ENCODE data around the gene SERTAD3. TPM values are rescaled to one million over a fixed set of nuclear protein-coding genes. Genes with fewer than 3 reads are reported as not detected.
"Not testable (repeated sequence)": the region's sequence is repeated elsewhere in the genome, so short reads cannot be mapped to it uniquely, and the experiment has no call there.

The SERTAD3 gene
- total RNA-seq, 2 donors from 2014 or later = 23.5 to 24.6 TPM

DNA sequence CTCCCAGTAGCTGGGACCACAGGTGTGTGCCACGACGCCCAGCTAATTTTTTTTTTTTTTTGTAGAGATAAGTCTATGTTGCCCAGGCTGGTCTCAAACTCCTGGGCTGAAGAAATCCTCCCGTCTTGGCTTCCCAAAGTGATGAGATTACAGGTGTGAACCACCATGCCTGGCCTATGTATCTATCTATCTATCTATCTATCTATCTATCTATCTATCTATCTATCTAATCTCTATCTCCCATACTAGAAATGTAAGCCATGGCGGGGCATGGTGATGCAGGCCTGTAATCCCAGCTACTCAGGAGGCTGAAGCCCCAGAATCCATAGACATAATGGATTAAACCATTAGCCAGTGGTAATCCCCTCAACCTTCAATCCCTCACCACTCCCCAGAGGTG is 6.5 kb upstream of the SERTAD3 start:
- Mint-ChIP-seq H3K27ac (no peak overlapping the region), H3K36me3 (ENCODE audit: low read depth) (no peaks in the 10 kb centered on the region), H3K4me1 (no peaks in the 10 kb centered on the region), H3K4me3 (no peak overlapping the region), H3K27me3 (no peaks in the 10 kb centered on the region)
- H3K9me3 ChIP-seq (ENCODE audit: control insufficient read depth, low read length, poor library complexity, severe bottlenecking) = no peaks in the 10 kb centered on the region
- ATAC-seq (no peak), DNase-seq (no peak)

DNA sequence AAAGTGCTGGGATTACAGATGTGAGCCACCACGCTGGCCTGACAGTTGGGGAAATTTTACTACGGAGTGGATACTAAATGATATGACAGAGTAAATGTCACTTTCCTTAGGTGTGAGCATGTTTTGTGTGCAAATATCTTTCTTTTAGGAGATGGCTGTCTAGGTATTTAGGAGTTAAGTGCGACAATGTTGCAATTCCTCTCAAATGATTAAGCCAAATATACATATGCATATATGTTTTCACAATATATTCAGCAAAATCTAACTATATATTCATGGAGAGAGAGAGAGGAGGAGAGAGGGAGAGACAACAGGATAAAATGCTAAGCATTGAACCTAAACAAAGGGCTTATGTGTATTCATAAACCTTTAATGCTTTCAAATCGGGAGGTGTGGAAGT is 5.4 kb upstream of the SERTAD3 start:
- Mint-ChIP-seq H3K4me1 (peaks cover 4% of the 10 kb centered on the region), H3K4me3 (no peak overlapping the region), H3K27ac (no peak overlapping the region), H3K27me3 (no peaks in the 10 kb centered on the region), H3K36me3 (ENCODE audit: low read depth) (no peaks in the 10 kb centered on the region)
- no peak for DNase-seq
- no peak for ATAC-seq
- H3K9me3 ChIP-seq (ENCODE audit: control insufficient read depth, low read length, poor library complexity, severe bottlenecking) = no peaks in the 10 kb centered on the region

DNA sequence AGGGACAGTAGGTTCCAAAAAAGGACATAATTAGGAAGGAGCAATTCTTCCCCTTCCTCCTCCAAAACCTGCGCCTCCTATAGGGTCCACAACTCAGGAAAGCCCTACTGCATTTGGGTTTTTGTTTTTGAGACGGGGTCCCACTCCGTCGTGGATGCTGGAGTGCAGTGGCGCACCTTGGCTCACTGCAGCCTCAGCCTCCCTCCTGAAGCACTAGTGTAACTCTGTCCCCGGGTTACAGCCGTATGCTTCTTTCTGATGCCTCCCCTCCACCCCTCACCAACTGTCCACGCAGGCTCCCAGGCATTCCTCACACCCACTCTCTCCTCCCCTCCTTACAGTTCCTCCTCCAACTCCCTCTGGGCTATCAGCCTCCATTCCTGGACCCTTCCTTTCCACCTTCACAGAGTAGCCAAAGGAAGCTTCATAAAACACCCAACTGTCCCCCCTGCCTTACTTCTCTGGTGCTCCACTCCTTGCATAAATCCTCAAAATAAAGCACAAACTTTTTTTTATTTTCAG is 2.2 kb upstream of the SERTAD3 start:
- Mint-ChIP-seq H3K4me3 (peak overlapping the region; percentile 75), H3K27ac (peak overlapping the region; percentile 92), H3K4me1 (peaks cover 14% of the 10 kb centered on the region), H3K27me3 (no peaks in the 10 kb centered on the region), H3K36me3 (ENCODE audit: low read depth) (peaks cover 5% of the 10 kb centered on the region)
- ATAC-seq = no peak
- DNase-seq = no peak
- H3K9me3 ChIP-seq (ENCODE audit: control insufficient read depth, low read length, poor library complexity, severe bottlenecking) = no peaks in the 10 kb centered on the region

DNA sequence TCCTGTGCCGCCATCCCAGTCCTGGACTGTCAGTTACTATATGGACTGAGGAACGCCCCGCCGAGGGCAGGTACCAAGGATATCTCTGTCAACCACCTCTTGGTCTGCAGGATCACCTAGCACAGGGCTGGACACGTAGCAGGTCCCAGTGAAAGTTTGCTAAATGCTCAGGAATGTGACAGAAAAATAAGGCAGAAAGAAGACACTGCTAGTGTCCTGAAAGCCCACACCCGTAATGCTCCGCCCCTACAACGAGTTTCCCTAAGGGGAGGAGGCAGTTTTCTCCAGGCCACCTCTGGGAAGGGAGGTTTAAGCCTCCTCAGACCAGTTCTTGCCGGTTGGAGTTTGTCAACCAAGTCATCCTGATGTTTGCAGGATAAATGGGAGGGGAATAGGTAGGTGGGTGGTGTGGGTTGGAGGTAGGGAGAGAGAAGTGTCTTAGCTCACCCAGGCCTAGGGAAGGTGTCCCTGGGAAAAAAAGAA is 1.7 kb upstream of the SERTAD3 start:
- ATAC-seq (no peak), DNase-seq (no peak)
- Mint-ChIP-seq H3K27me3 (no peaks in the 10 kb centered on the region), H3K27ac (peak overlapping the region; percentile 92), H3K4me1 (peaks cover 14% of the 10 kb centered on the region), H3K4me3 (no peak overlapping the region), H3K36me3 (ENCODE audit: low read depth) (peaks cover 5% of the 10 kb centered on the region)
- H3K9me3 ChIP-seq (ENCODE audit: control insufficient read depth, low read length, poor library complexity, severe bottlenecking) = no peaks in the 10 kb centered on the region

DNA sequence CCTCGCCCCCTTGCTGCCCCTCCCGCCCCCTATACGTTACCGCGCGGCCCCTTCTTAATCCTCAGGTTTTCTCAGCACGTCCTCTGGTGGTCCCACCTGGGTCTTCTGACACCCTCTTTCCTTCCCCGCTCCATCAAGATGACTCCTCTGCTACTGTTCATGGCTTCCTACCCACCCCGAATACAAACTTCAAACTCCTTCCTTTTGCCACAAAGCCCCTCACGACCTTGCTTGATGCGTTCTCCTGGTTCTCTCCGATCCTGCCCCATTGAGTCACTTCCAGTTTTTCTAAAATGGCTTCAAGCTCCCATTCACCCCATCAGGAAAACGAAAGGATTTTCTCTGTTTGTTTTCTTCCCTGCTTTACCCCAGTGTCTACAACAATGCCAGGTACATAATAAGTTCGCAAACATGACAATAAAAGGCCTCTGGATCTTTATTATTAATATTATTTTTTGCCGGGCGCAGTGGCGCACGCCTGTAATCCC is 734 bp upstream of the SERTAD3 start:
- ATAC-seq = no peak
- H3K9me3 ChIP-seq (ENCODE audit: control insufficient read depth, low read length, poor library complexity, severe bottlenecking) = no peaks in the 10 kb centered on the region
- Mint-ChIP-seq H3K4me3 (peak overlapping the region; percentile 100), H3K27ac (peak overlapping the region; percentile 92), H3K4me1 (peaks cover 17% of the 10 kb centered on the region), H3K36me3 (ENCODE audit: low read depth) (peaks cover 5% of the 10 kb centered on the region), H3K27me3 (no peaks in the 10 kb centered on the region)
- DNase-seq = no peak

DNA sequence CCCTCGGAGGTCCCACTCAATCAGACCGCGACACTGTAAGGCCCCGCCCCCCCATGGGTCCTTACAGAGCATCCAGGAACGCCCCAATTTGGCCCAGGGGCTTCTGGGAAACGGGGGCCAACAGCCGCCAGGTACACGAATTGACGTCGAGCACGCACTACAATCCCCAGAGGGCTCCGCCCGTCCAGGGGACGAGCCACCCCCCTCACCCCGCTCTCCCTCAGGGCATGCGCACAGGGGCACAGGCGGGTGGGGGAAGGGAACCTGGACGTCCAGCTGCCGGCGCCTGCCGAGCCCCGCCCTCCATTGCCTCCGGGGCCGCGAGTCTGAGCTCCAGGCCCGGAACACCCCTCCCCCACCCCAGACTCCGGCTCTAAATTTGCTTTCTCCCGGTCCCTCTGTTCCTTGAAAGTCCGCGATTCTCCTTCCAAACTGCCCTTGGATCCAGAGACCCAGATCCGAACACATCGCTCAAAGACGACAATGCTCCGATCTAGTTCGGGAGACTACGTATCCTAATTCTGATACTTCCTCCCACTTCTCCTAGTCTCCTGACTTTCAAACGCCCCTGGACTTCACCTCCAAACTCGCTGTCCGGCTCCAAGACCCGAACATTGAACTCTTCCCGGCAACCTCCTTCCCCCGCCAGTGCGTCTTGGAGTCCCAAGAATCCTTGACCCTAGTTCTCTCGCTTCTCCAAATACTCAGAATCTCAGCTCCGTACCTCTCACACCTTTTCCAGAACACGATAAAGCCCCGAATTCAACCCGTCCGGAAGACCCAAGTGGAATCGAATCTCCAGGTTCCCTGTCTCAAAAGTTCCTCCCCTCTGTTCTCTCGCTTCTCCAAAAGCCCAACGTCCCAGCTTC is 770 bp downstream of the SERTAD3 start:
- Mint-ChIP-seq H3K36me3 (ENCODE audit: low read depth) (peaks cover 5% of the 10 kb centered on the region), H3K4me1 (peaks cover 20% of the 10 kb centered on the region), H3K27me3 (no peaks in the 10 kb centered on the region), H3K4me3 (peak overlapping the region; percentile 100), H3K27ac (peak overlapping the region; percentile 92)
- DNase-seq = peak; percentile 96 to 99 (median 98)
- peak; percentile 82 for ATAC-seq
- H3K9me3 ChIP-seq (ENCODE audit: control insufficient read depth, low read length, poor library complexity, severe bottlenecking) = no peaks in the 10 kb centered on the region

DNA sequence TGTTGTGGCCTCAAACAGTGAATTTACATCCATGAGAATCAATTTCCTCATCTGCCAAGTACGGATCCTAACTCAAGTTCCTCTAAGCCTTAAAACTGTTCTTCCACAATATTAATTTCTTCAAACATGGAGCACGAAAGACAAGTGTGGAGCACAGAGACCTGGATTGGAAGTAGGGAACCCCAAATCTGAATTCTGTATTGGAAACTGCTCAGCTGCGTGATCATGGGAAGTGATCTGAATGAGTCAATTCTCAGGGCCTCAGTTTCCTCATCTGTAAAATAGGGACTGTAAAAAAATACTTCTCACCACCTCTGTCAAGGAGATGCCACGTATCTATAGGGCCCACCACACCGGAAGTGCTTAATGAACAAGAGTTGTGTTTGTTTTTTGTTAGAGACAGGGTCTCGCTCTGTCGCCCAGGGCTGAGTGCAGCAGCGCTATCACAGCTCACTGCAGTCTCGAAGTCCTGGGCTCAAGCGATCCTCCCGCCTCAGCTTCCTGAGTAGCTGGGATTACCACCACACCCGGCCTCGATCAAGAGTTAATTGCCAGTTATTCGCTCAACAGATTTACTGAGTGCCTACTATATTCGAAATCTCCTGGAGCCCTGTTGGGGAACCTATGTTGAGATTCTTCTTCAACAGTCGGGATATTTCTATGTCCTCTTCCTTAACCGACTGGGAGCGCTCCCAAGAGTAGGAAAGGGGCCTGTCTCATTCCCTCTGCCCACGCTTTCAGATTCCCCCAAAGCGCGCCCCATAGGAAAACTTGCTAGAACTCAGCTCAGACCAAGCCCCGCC is 1.6 kb downstream of the SERTAD3 start:
- Mint-ChIP-seq H3K27ac (peak overlapping the region; percentile 92), H3K27me3 (no peaks in the 10 kb centered on the region), H3K4me3 (peak overlapping the region; percentile 100), H3K4me1 (peaks cover 22% of the 10 kb centered on the region), H3K36me3 (ENCODE audit: low read depth) (peaks cover 5% of the 10 kb centered on the region)
- ATAC-seq (no peak), DNase-seq (no peak)
- no peaks in the 10 kb centered on the region for H3K9me3 ChIP-seq (ENCODE audit: control insufficient read depth, low read length, poor library complexity, severe bottlenecking)

DNA sequence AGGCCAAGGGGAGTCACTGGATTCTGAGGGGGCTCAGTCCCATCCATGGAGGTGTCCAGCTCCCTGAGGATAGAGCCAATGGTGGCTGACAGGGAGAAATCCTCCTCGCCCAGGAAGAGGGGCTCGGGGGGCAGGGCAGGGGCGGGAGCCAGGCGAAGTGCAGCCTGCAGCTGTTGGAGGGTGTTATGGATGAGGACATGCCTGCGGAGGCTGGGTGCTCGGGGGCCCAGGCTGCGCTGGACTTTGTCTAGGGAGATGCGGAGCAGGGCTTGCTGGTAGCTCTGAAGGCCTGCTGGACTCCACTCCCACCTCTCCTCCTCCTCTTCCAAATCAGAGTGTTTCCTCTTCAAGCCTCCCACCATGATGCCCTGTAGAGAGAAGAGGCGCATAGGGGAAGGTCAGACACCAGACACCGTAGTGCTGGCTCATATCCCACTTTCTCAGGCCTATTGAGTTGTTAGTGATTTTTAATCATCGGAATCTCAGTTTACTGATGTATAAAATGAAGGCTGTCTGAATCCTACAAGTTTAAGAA is 2.3 kb downstream of the SERTAD3 start:
- peak overlapping the region; percentile 9 for H3K4me3 Mint-ChIP-seq
- H3K9me3 ChIP-seq (ENCODE audit: control insufficient read depth, low read length, poor library complexity, severe bottlenecking) = no peaks in the 10 kb centered on the region
- H3K36me3 Mint-ChIP-seq (ENCODE audit: low read depth) = peaks cover 5% of the 10 kb centered on the region
- DNase-seq (no peak), ATAC-seq (no peak)
- peak overlapping the region; percentile 92 for H3K27ac Mint-ChIP-seq
- H3K27me3 Mint-ChIP-seq = no peaks in the 10 kb centered on the region
- H3K4me1 Mint-ChIP-seq = peaks cover 22% of the 10 kb centered on the region

DNA sequence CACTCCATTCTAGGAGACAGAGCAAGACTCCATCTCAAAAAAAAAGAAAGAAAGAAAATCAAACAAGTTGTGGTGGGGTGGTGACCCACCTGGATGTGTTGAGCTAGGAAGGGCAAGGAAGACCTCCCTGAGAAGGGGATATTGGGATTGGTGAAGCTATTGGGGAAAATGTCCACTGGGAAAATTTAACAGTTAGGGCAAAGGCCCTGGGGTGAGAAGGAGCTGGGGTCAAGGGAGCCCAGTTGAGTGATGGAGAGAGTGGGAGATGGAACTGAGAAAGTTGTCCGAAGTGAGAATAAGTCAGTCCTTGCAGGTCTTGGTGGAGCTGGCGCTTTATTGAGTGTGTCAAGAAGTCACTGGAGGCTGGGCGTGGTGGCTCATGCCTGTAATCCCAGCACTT is 5.9 kb downstream of the SERTAD3 start:
- no peaks in the 10 kb centered on the region for H3K9me3 ChIP-seq (ENCODE audit: control insufficient read depth, low read length, poor library complexity, severe bottlenecking)
- Mint-ChIP-seq H3K27ac (peak overlapping the region; percentile 79), H3K36me3 (ENCODE audit: low read depth) (no peaks in the 10 kb centered on the region), H3K4me1 (peaks cover 20% of the 10 kb centered on the region), H3K27me3 (no peaks in the 10 kb centered on the region), H3K4me3 (no peak overlapping the region)
- DNase-seq = no peak
- no peak for ATAC-seq

DNA sequence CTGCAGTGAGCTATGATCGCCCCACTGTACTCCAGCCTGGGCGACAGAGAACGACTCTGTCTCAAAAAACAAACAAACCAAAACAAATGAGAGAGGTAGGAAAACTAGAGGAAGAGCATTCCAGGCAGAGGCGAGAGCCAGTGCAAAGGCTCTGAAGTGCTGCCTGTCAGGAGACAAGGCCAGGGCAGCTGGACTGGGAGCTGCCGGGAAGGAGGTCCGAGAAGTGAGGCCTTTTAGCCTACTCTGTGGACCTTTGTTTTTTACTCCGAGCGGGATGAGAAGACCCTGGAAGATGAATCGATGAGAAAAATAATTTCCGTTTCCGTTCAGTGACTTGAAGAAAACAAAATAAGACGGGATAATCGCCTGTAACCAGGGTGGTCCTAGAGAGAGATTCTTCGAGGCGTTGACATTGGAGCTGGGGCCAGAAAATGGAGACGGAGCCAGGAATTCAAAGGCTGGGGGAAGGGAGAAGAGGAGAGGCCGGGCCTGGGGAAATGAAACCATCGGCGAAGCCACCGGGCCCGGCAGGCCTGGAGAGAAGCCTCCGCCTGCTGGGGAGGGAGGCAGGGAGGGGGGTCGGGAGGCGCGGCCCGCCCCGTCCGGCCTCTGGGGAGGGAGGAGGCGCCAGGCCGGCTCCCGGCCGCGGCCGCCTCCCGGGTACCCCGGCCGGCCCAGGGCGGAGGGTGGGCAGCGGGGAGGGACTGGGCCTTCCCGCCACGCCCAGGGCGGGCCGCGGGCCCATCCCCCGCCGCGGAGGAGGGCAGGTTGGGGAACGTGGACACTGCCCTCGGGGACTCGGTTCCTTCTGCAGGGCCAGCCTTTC is 10.5 kb downstream of the SERTAD3 start:
- Mint-ChIP-seq H3K27me3 (no peaks in the 10 kb centered on the region), H3K4me1 (peaks cover 11% of the 10 kb centered on the region), H3K4me3 (peak overlapping the region; percentile 92), H3K27ac (peak overlapping the region; percentile 98), H3K36me3 (ENCODE audit: low read depth) (no peaks in the 10 kb centered on the region)
- DNase-seq (peak in 2 of 3 donors; percentile 47 to 48), ATAC-seq (peak; percentile 87)
- H3K9me3 ChIP-seq (ENCODE audit: control insufficient read depth, low read length, poor library complexity, severe bottlenecking) = no peaks in the 10 kb centered on the region

DNA sequence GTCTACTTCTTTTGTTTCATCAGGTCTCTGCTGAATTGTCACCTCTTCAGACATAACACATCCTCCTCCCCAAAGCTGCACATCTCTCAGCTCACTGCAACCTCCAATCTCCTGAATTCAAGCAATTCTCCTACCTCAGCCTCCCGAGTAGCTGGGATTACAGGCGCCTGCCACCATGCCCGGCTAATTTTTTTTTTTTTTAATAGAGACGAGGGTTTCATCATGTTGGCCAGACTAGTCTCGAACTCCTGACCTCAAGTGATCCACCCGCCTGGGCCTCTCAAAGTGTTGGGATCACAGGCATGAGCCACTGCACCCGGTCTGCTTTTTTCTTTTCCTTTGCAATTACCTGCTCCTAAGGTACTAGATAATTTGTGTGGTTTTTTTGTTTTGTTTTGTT is 11.4 kb downstream of the SERTAD3 start:
- not testable (repeated sequence) for ATAC-seq; H3K36me3 Mint-ChIP-seq (ENCODE audit: low read depth); DNase-seq; H3K9me3 ChIP-seq (ENCODE audit: control insufficient read depth, low read length, poor library complexity, severe bottlenecking); H3K4me3 Mint-ChIP-seq; H3K27me3 Mint-ChIP-seq; H3K4me1 Mint-ChIP-seq
- peak overlapping the region; percentile 98 for H3K27ac Mint-ChIP-seq

DNA sequence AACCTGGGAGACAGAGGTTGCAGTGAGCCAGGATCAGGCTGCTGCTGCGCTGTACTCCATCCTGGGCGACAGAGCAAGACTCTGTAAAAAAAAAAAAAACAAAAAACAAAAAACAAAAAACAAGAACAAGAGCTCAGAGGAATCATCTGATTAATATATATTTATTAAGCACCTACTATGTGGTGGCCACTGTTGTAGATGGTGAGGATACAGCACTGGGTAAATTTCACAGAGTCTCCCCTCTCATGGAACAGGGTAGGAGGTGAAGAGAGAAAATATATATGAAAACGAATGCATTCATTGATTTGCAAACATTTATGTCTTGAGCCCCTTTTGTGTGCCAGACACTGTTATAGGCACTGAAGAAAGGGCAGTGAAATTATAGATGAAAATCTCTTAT is 12.4 kb downstream of the SERTAD3 start:
- no peak for ATAC-seq
- DNase-seq = no peak
- peaks cover 9% of the 10 kb centered on the region for H3K4me1 Mint-ChIP-seq
- no peak overlapping the region for H3K27ac Mint-ChIP-seq
- no peak overlapping the region for H3K4me3 Mint-ChIP-seq
- H3K36me3 Mint-ChIP-seq (ENCODE audit: low read depth) = no peaks in the 10 kb centered on the region
- no peaks in the 10 kb centered on the region for H3K27me3 Mint-ChIP-seq
- no peaks in the 10 kb centered on the region for H3K9me3 ChIP-seq (ENCODE audit: control insufficient read depth, low read length, poor library complexity, severe bottlenecking)

Measured in T-helper 17 cell (primary cell).